Muscle layer of duodenum (tissue), 2 donors: ENCODE measurements around the gene DENND10.
"Not testable (repeated sequence)": the region's sequence is repeated elsewhere in the genome, so short reads cannot be mapped to it uniquely, and the experiment has no call there.

ENCODE experiments used
- H3K27ac ChIP-seq: one replicate; pipeline ENCODE4 v1.7.0; 2013; ENCODE audit warnings: mild to moderate bottlenecking, low read length
- H3K27me3 ChIP-seq: one replicate; pipeline ENCODE4 v1.7.0; 2013; ENCODE audit warnings: low read depth, mild to moderate bottlenecking, control low read depth, low read length
- H3K36me3 ChIP-seq, 2 donors: one replicate each; pipeline ENCODE4 v1.7.0; 2013; ENCODE audit warnings: low read length in 2 of 2, control low read depth in 1 of 2, mild to moderate bottlenecking in 1 of 2; ENCODE audit not compliant: insufficient read depth in 2 of 2, control insufficient read depth in 1 of 2
- H3K4me1 ChIP-seq, 2 donors: one replicate each; pipeline ENCODE4 v1.7.0; 2013; ENCODE audit warnings: low read length in 2 of 2, mild to moderate bottlenecking in 2 of 2, control low read depth in 1 of 2, moderate library complexity in 1 of 2; ENCODE audit not compliant: insufficient read depth in 2 of 2, control insufficient read depth in 1 of 2
- H3K4me3 ChIP-seq, 2 donors: one replicate each; pipeline ENCODE4 v1.7.0; 2013; ENCODE audit warnings: low read length in 2 of 2, low read depth in 1 of 2, mild to moderate bottlenecking in 1 of 2
- H3K9me3 ChIP-seq, 2 donors: one replicate each; pipeline ENCODE4 v1.7.0; 2013; ENCODE audit warnings: low read length in 2 of 2, control low read depth in 1 of 2, mild to moderate bottlenecking in 1 of 2; ENCODE audit not compliant: control insufficient read depth in 1 of 2
- donor health status: healthy.

DENND10 gene

GRCh38 chr10:119079599-119080520 is 24.1 kb upstream of the DENND10 start:
- H3K27me3 ChIP-seq, result no peaks in the 10 kb centered on the region
- peak overlapping the region; percentile 79 to 93 for H3K4me3 ChIP-seq
- H3K27ac ChIP-seq, result peak overlapping the region; percentile 99
- no peaks in the 10 kb centered on the region for H3K9me3 ChIP-seq
- peaks cover 0 to 6% of the 10 kb centered on the region in 2 donors for H3K36me3 ChIP-seq
- H3K4me1 ChIP-seq, result peaks cover 7 to 29% of the 10 kb centered on the region in 2 donors

- Histone ChIP-seq H3K27me3 (no peaks in the 10 kb centered on the region), H3K4me3 (peak within 1 kb of the TSS; percentile 79 to 93), H3K9me3 (no peaks in the 10 kb centered on the region), H3K27ac (peak within 1 kb of the TSS; percentile 99), H3K36me3 (peaks cover 0 to 6% of the 10 kb centered on the region in 2 donors), H3K4me1 (peaks cover 7 to 24% of the 10 kb centered on the region in 2 donors)
These were observed 23.2 kb upstream of the DENND10 start, which contains the start of gene EIF3A for GRCh38 chr10:119080521-119081259. Gene EIF3A (minus strand): TSS chr10:119080817. CDS start chr10:119080676, 141 bp downstream.

GRCh38 chr10:119084896-119085295 is 19.0 kb upstream of the DENND10 start:
- Histone ChIP-seq H3K4me1 (no peaks in the 10 kb centered on the region), H3K27ac (no peak overlapping the region), H3K27me3 (no peaks in the 10 kb centered on the region), H3K4me3 (no peak overlapping the region), H3K36me3 (peaks cover 0 to 6% of the 10 kb centered on the region in 2 donors), H3K9me3 (no peaks in the 10 kb centered on the region)

GRCh38 chr10:119087271-119087882 is 16.5 kb upstream of the DENND10 start:
- Histone ChIP-seq H3K9me3 (no peaks in the 10 kb centered on the region), H3K36me3 (no peaks in the 10 kb centered on the region), H3K27me3 (no peaks in the 10 kb centered on the region), H3K4me1 (no peaks in the 10 kb centered on the region), H3K27ac (no peak overlapping the region), H3K4me3 (no peak overlapping the region)

- no peaks in the 10 kb centered on the region for H3K36me3 ChIP-seq
- H3K4me3 ChIP-seq, result no peak overlapping the region
- no peaks in the 10 kb centered on the region for H3K9me3 ChIP-seq
- peak overlapping the region; percentile 24 for H3K27ac ChIP-seq
- H3K27me3 ChIP-seq, result no peaks in the 10 kb centered on the region
- H3K4me1 ChIP-seq, result no peaks in the 10 kb centered on the region
These were observed 13.7 kb upstream of the DENND10 start for GRCh38 chr10:119090026-119090795.

GRCh38 chr10:119090968-119091367 is 12.9 kb upstream of the DENND10 start:
- H3K27me3 ChIP-seq, result no peaks in the 10 kb centered on the region
- peak overlapping the region; percentile 24 for H3K27ac ChIP-seq
- no peaks in the 10 kb centered on the region for H3K9me3 ChIP-seq
- no peak overlapping the region for H3K4me3 ChIP-seq
- H3K4me1 ChIP-seq, result no peaks in the 10 kb centered on the region
- no peaks in the 10 kb centered on the region for H3K36me3 ChIP-seq

GRCh38 chr10:119095640-119096039 is 8.3 kb upstream of the DENND10 start:
- Histone ChIP-seq H3K4me3 (no peak overlapping the region), H3K4me1 (no peaks in the 10 kb centered on the region), H3K36me3 (no peaks in the 10 kb centered on the region), H3K27me3 (no peaks in the 10 kb centered on the region), H3K9me3 (no peaks in the 10 kb centered on the region), H3K27ac (no peak overlapping the region)

- not testable (repeated sequence) for H3K27me3 ChIP-seq, H3K4me1 ChIP-seq, H3K36me3 ChIP-seq, H3K4me3 ChIP-seq, H3K9me3 ChIP-seq, H3K27ac ChIP-seq
These were observed 7.1 kb upstream of the DENND10 start for GRCh38 chr10:119096641-119097415.

GRCh38 chr10:119098576-119098975 is 5.3 kb upstream of the DENND10 start:
- Histone ChIP-seq H3K9me3 (no peaks in the 10 kb centered on the region), H3K4me1 (no peaks in the 10 kb centered on the region), H3K27ac (no peak overlapping the region), H3K36me3 (no peaks in the 10 kb centered on the region), H3K27me3 (no peaks in the 10 kb centered on the region), H3K4me3 (no peak overlapping the region)
